Naive thymus-derived CD4-positive, alpha-beta T cell (primary cell): ENCODE results near the gene LDLRAD4. TPM values are rescaled to one million over a fixed set of nuclear protein-coding genes. Genes with fewer than 3 reads are reported as not detected.

Experiments used
- ATAC-seq: fragments of 150-1000 bp; cut with Tn5 transposase; 2 replicates; pipeline ENCODE4 v1.10.0; 2021; ENCODE audit warnings: mild to moderate bottlenecking, moderate library complexity
- CTCF ChIA-PET: fragments of 350-600 bp; sonication (Branson Sonifier 250); formaldehyde crosslinking; loops from one replicate; lab custom pipeline; 2021; ENCODE audit warnings: antibody characterized with exemption; lab: Charles Lee
- POLR2A ChIA-PET: fragments of 350-600 bp; sonication (Branson Sonifier 250); formaldehyde crosslinking; loops from one replicate; lab custom pipeline; 2021; ENCODE audit warnings: antibody characterized with exemption, inconsistent platforms; lab: Charles Lee
- DNase-seq, 9 donors: peaks; one replicate each; pipeline versions ENCODE4 v3.0.0 to v3.0.0-alpha.2; 2020 to 2022; ENCODE audit warnings: mixed read lengths in 1 of 9
- H3K27ac ChIP-seq: one replicate; pipeline ENCODE4 v1.7.0; 2013; ENCODE audit warnings: mild to moderate bottlenecking, low read depth, low read length, moderate library complexity
- H3K27me3 ChIP-seq, 2 donors: one replicate each; pipeline ENCODE4 v1.7.0; 2013; ENCODE audit warnings: low read length in 2 of 2, mild to moderate bottlenecking in 2 of 2, moderate library complexity in 2 of 2; ENCODE audit not compliant: control insufficient read depth in 2 of 2, insufficient read depth in 2 of 2
- H3K36me3 ChIP-seq, 3 experiments: 1 replicate in 2 of 3; 2 replicates in 1 of 3; pipeline ENCODE4 v1.7.0; 2013; ENCODE audit warnings: low read length in 3 of 3, mild to moderate bottlenecking in 3 of 3, moderate library complexity in 1 of 3; ENCODE audit not compliant: insufficient read depth in 3 of 3, control insufficient read depth in 2 of 3
- H3K4me1 ChIP-seq, 2 donors: one replicate each; pipeline ENCODE4 v1.7.0; 2013; ENCODE audit warnings: low read length in 2 of 2, mild to moderate bottlenecking in 2 of 2, moderate library complexity in 1 of 2; ENCODE audit not compliant: control insufficient read depth in 2 of 2, insufficient read depth in 2 of 2
- H3K4me3 ChIP-seq: 2 replicates; pipeline ENCODE4 v1.7.0; 2013; ENCODE audit warnings: mild to moderate bottlenecking, low read length
- H3K9me3 ChIP-seq, 3 experiments: 1 replicate in 2 of 3; 2 replicates in 1 of 3; pipeline ENCODE4 v1.7.0; 2013; ENCODE audit warnings: low read length in 3 of 3; ENCODE audit not compliant: control insufficient read depth in 2 of 3
- H3K27ac Mint-ChIP-seq, 9 donors: one replicate each; pipeline ENCODE4 v1.8.0; 2020 to 2022; ENCODE audit warnings: mixed read lengths in 9 of 9, mild to moderate bottlenecking in 8 of 9, moderate library complexity in 5 of 9, inconsistent platforms in 2 of 9
- H3K27me3 Mint-ChIP-seq, 5 donors: one replicate each; pipeline ENCODE4 v1.8.0; 2021 to 2022; ENCODE audit warnings: mixed read lengths in 5 of 5, mild to moderate bottlenecking in 1 of 5
- H3K36me3 Mint-ChIP-seq, 5 donors: one replicate each; pipeline ENCODE4 v1.8.0; 2020 to 2022; ENCODE audit warnings: mixed read lengths in 5 of 5, mild to moderate bottlenecking in 3 of 5, inconsistent platforms in 1 of 5
- H3K4me1 Mint-ChIP-seq, 7 donors: one replicate each; pipeline ENCODE4 v1.8.0; 2020 to 2022; ENCODE audit warnings: mixed read lengths in 7 of 7, mild to moderate bottlenecking in 3 of 7, inconsistent platforms in 1 of 7
- H3K4me3 Mint-ChIP-seq, 10 donors: one replicate each; pipeline ENCODE4 v1.8.0; 2020 to 2022; ENCODE audit warnings: mild to moderate bottlenecking in 10 of 10, mixed read lengths in 10 of 10, moderate library complexity in 6 of 10, inconsistent platforms in 2 of 10
- H3K9me3 Mint-ChIP-seq, 11 donors: one replicate each; pipeline ENCODE4 v1.8.0; 2020 to 2022; ENCODE audit warnings: mixed read lengths in 11 of 11, mild to moderate bottlenecking in 4 of 11, inconsistent platforms in 1 of 11, moderate library complexity in 1 of 11
- intact Hi-C, 2 donors: fragments of 100-400 bp; cut with micrococcal nuclease; formaldehyde crosslinking; loops; one replicate each; pipeline ENCODE4 v1.15.1; 2023
- polyA plus RNA-seq, 2 donors: library from polyadenylated mRNA; unstranded; fragments of 300-500 nt; fragmentation: Illumina TruSeq; gene quantifications; one replicate each; pipeline ENCODE4 v1.2.3, GENCODE V29; 2021
- total RNA-seq, 6 experiments: library from RNA in 5 of 6; stranded (reverse) in 5 of 6; gene quantifications; 1 replicate in 5 of 6; 2 replicates in 1 of 6; pipeline ENCODE4 v1.2.3 and lab custom pipeline; 2021 to 2026

The LDLRAD4 gene
- total and polyA plus RNA-seq, 7 experiments from 2014 or later, result 13.0 to 84.3 (median 53.7) TPM

- ChIA-PET CTCF (interaction anchor here (0.7 to 2.8 kb wide), 4 partner anchors 18 to 395 kb away, joined by 4 to 12 read pairs (median 4); no protein-coding TSS in a partner anchor), POLR2A (interaction anchor here (1.0 to 1.2 kb wide), 2 partner anchors 205 to 1235 kb away, joined by 3 to 4 read pairs; partner anchors contain the start of gene AFG3L2)
- Mint-ChIP-seq H3K36me3 (peaks cover 0 to 18% (median 0%) of the 10 kb centered on the region in 5 donors), H3K27me3 (no peaks in the 10 kb centered on the region), H3K4me1 (peaks cover 55 to 82% (median 73%) of the 10 kb centered on the region in 7 donors), H3K4me3 (peak overlapping the region; percentile 82 to 97 (median 90)), H3K27ac (peak overlapping the region; percentile 77 to 96 (median 86)), H3K9me3 (peaks cover 0 to 5% (median 0%) of the 10 kb centered on the region in 11 donors)
- H3K36me3 ChIP-seq, result no peaks in the 10 kb centered on the region
- peak overlapping the region; percentile 61 for H3K27ac ChIP-seq
- DNase-seq (peak in 3 of 9 donors; percentile 8 to 17 (median 11)), ATAC-seq (peak; percentile 2)
- peak overlapping the region; percentile 36 for H3K4me3 ChIP-seq
- peaks cover 34 to 49% of the 10 kb centered on the region in 2 donors for H3K4me1 ChIP-seq
- intact Hi-C loops, result loop anchor here (1.0 to 10.0 kb wide), 15 partner anchors 15 to 909 kb away; partner anchors contain the start of genes FAM210A (in 2 of the 2), RNMT (in 2 of the 2), CEP192 (in 1 of the 2) and CEP76 (in 1 of the 2)
- H3K9me3 ChIP-seq, result no peaks in the 10 kb centered on the region
- no peaks in the 10 kb centered on the region for H3K27me3 ChIP-seq
These were observed 393.1 kb downstream of the LDLRAD4 start for GRCh38 chr18:13611601-13612195.

- H3K4me1 ChIP-seq, result peaks cover 34 to 49% of the 10 kb centered on the region in 2 donors
- Mint-ChIP-seq H3K4me3 (peak overlapping the region; percentile 82 to 97 (median 90)), H3K9me3 (peaks cover 0 to 3% (median 0%) of the 10 kb centered on the region in 11 donors), H3K27ac (peak overlapping the region; percentile 77 to 96 (median 86)), H3K27me3 (no peaks in the 10 kb centered on the region), H3K4me1 (peaks cover 61 to 88% (median 75%) of the 10 kb centered on the region in 7 donors), H3K36me3 (peaks cover 0 to 17% (median 0%) of the 10 kb centered on the region in 5 donors)
- intact Hi-C loops, result loop anchor here (1.0 to 10.0 kb wide), 15 partner anchors 16 to 910 kb away; partner anchors contain the start of genes FAM210A (in 2 of the 2), RNMT (in 2 of the 2), CEP192 (in 1 of the 2) and CEP76 (in 1 of the 2)
- peak; percentile 71 for ATAC-seq
- CTCF ChIA-PET, result interaction anchor here (0.5 to 2.8 kb wide), 5 partner anchors 14 to 396 kb away, joined by 3 to 12 read pairs (median 4); no protein-coding TSS in a partner anchor
- H3K27me3 ChIP-seq, result no peaks in the 10 kb centered on the region
- peak overlapping the region; percentile 36 for H3K4me3 ChIP-seq
- H3K9me3 ChIP-seq, result no peaks in the 10 kb centered on the region
- POLR2A ChIA-PET, result interaction anchor here (1.0 to 1.2 kb wide), 2 partner anchors 206 to 1236 kb away, joined by 3 to 4 read pairs; partner anchors contain the start of gene AFG3L2
- peak overlapping the region; percentile 61 for H3K27ac ChIP-seq
- H3K36me3 ChIP-seq, result no peaks in the 10 kb centered on the region
- DNase-seq, result peak; percentile 21 to 66 (median 57)
These were observed 393.8 kb downstream of the LDLRAD4 start for GRCh38 chr18:13612196-13612997.

GRCh38 chr18:13613099-13613498, 394.5 kb downstream of the LDLRAD4 start:
- Mint-ChIP-seq H3K4me3 (peak overlapping the region; percentile 26 to 97 (median 88)), H3K36me3 (peaks cover 0 to 14% (median 0%) of the 10 kb centered on the region in 5 donors), H3K4me1 (peaks cover 59 to 89% (median 74%) of the 10 kb centered on the region in 7 donors), H3K27me3 (no peaks in the 10 kb centered on the region), H3K9me3 (no peaks in the 10 kb centered on the region), H3K27ac (peak overlapping the region in 8 of 9 donors; percentile 32 to 96 (median 62))
- ATAC-seq (no peak), DNase-seq (no peak)
- ChIA-PET POLR2A (interaction anchor here (1.4 kb wide), 1 partner anchor 9 kb away, joined by 3 read pairs; no protein-coding TSS in a partner anchor), CTCF (interaction anchor here (0.5 to 2.8 kb wide), 3 partner anchors 15 to 397 kb away, joined by 3 to 12 read pairs (median 4); no protein-coding TSS in a partner anchor)
- Histone ChIP-seq H3K27ac (no peak overlapping the region), H3K4me3 (no peak overlapping the region), H3K36me3 (no peaks in the 10 kb centered on the region), H3K9me3 (no peaks in the 10 kb centered on the region), H3K27me3 (no peaks in the 10 kb centered on the region), H3K4me1 (peaks cover 34 to 49% of the 10 kb centered on the region in 2 donors)
- intact Hi-C loops, result loop anchor here (2.0 to 10.0 kb wide), 11 partner anchors 16 to 911 kb away; partner anchors contain the start of genes CEP192 (in 1 of the 2), CEP76 (in 1 of the 2), FAM210A (in 1 of the 2) and PSMG2 (in 1 of the 2)

GRCh38 chr18:13613591-13614501, 395.3 kb downstream of the LDLRAD4 start:
- H3K4me1 ChIP-seq, result peaks cover 34 to 42% of the 10 kb centered on the region in 2 donors
- DNase-seq (peak in 1 of 9 donors; percentile 15), ATAC-seq (no peak)
- ChIA-PET POLR2A (interaction anchor here (1.4 kb wide), 1 partner anchor 10 kb away, joined by 3 read pairs; no protein-coding TSS in a partner anchor), CTCF (interaction anchor here (1.0 to 2.8 kb wide), 3 partner anchors 56 to 397 kb away, joined by 3 to 12 read pairs (median 4); no protein-coding TSS in a partner anchor)
- no peaks in the 10 kb centered on the region for H3K27me3 ChIP-seq
- H3K36me3 ChIP-seq, result no peaks in the 10 kb centered on the region
- peak overlapping the region; percentile 31 to 97 (median 84) for H3K4me3 Mint-ChIP-seq
- no peaks in the 10 kb centered on the region for H3K9me3 Mint-ChIP-seq
- H3K4me1 Mint-ChIP-seq, result peaks cover 56 to 90% (median 70%) of the 10 kb centered on the region in 7 donors
- H3K4me3 ChIP-seq, result no peak overlapping the region
- intact Hi-C loops, result loop anchor here (2.0 to 10.0 kb wide), 11 partner anchors 17 to 912 kb away; partner anchors contain the start of genes CEP192 (in 1 of the 2), CEP76 (in 1 of the 2), FAM210A (in 1 of the 2) and PSMG2 (in 1 of the 2)
- no peak overlapping the region for H3K27ac ChIP-seq
- peak overlapping the region in 6 of 9 donors; percentile 51 to 96 (median 70) for H3K27ac Mint-ChIP-seq
- peaks cover 0 to 14% (median 0%) of the 10 kb centered on the region in 5 donors for H3K36me3 Mint-ChIP-seq
- no peaks in the 10 kb centered on the region for H3K27me3 Mint-ChIP-seq
- H3K9me3 ChIP-seq, result no peaks in the 10 kb centered on the region

- no peaks in the 10 kb centered on the region for H3K27me3 Mint-ChIP-seq
- Histone ChIP-seq H3K27ac (no peak overlapping the region), H3K9me3 (no peaks in the 10 kb centered on the region), H3K4me3 (no peak overlapping the region), H3K27me3 (no peaks in the 10 kb centered on the region), H3K4me1 (peaks cover 34 to 41% of the 10 kb centered on the region in 2 donors), H3K36me3 (no peaks in the 10 kb centered on the region)
- H3K36me3 Mint-ChIP-seq, result peaks cover 0 to 12% (median 0%) of the 10 kb centered on the region in 5 donors
- DNase-seq (peak in 6 of 9 donors; percentile 20 to 52 (median 26)), ATAC-seq (peak; percentile 36)
- H3K9me3 Mint-ChIP-seq, result no peaks in the 10 kb centered on the region
- ChIA-PET POLR2A (no interaction called here), CTCF (interaction anchor here (1.0 to 1.1 kb wide), 2 partner anchors 57 to 285 kb away, joined by 3 to 4 read pairs; no protein-coding TSS in a partner anchor)
- intact Hi-C loops, result loop anchor here (5.0 to 10.0 kb wide), 8 partner anchors 37 to 912 kb away; partner anchors contain the start of genes CEP192 (in 1 of the 2), CEP76 (in 1 of the 2) and PSMG2 (in 1 of the 2)
- peak overlapping the region; percentile 52 to 96 (median 60) for H3K27ac Mint-ChIP-seq
- H3K4me3 Mint-ChIP-seq, result peak overlapping the region; percentile 60 to 97 (median 83)
- peaks cover 53 to 82% (median 62%) of the 10 kb centered on the region in 7 donors for H3K4me1 Mint-ChIP-seq
These were observed 396.2 kb downstream of the LDLRAD4 start for GRCh38 chr18:13614641-13615288.
